HG03565 (cell line): Measurements from ENCODE around the gene FRMD4A.

Experiments used
- ATAC-seq: cut with Tn5 transposase; IDR thresholded peaks from one replicate; pipeline ENCODE4 v1.9.1; 2021; ENCODE audit warnings: mild to moderate bottlenecking, moderate library complexity; ENCODE audit not compliant: unreplicated experiment

The FRMD4A gene

DNA sequence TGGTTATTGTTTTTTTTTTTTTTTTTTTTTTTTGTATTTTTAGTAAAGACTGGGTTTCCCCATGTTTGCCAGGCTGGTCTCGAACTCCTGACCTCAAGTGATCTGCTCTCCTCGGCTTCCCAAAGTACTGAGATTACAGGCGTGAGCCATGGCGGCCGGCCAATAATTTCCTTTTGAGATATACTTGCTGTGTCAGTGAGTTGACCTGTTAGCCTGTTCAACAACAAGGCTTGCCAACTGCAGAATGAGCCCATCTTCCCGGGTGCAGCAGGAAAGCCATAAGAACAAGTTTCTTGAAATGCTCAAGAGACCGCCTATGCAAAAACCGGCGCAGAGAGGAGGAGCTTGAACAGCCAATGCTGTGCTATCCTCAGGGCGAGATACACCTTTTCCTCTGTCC is 631.5 kb downstream of the FRMD4A start:
- no peak for ATAC-seq

DNA sequence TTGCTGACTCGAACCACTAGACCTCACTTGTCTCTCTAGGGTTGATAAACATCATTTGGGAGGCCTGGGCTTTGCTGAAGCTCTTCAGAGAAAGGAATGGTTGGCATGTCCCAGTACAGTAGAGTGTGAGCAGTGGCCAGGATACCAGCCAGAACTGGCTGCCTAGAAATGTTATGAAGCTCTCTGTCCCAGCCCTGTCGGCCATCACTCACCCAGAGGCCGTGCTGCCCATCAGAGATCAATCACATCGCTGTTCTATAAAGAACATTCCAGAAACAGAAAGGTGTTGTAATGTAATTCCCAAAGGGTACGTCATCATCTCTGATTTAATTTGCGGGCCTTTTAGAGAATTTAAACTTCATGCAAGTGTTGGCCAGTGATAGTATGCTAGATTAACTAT is 632.5 kb downstream of the FRMD4A start:
- no peak for ATAC-seq

DNA sequence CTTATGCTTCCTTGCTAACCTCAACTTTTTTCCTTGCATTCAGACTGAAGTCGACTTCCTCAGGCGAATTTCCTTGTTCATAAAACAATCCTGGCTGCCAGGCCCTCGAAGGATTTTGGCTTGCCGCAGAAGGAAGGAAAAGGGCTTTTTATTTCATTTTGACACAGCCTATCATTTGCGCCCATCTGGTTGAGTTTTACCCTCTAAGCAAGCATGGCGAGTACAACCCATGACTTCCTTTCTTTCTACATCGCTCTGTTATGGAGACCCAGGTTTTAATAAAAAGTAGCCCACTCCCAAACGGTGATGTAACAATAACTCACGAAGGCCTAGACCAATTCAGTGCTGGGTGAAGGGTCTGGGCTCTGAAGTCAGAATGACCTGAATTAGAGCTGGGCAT is 634.7 kb downstream of the FRMD4A start:
- no peak for ATAC-seq

DNA sequence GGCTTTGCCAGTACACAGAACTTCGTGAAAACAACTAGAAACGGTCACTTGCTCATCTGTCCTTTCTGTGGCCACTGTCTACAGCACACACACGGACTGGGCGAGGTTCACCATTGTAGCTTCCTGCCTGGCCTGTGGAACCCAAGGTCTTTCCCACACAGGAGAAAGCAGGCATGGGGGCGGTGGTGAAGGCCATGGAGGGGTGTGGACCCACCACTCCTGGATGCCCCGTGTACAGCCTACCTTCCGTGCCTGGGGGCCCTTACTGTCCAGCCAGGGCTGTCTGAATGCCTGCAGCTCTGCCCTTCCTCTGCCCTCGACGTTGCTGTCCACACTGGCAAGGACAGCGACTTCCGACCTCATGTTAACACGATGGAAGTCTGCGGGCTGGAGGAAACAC is 635.1 kb downstream of the FRMD4A start:
- no peak for ATAC-seq

DNA sequence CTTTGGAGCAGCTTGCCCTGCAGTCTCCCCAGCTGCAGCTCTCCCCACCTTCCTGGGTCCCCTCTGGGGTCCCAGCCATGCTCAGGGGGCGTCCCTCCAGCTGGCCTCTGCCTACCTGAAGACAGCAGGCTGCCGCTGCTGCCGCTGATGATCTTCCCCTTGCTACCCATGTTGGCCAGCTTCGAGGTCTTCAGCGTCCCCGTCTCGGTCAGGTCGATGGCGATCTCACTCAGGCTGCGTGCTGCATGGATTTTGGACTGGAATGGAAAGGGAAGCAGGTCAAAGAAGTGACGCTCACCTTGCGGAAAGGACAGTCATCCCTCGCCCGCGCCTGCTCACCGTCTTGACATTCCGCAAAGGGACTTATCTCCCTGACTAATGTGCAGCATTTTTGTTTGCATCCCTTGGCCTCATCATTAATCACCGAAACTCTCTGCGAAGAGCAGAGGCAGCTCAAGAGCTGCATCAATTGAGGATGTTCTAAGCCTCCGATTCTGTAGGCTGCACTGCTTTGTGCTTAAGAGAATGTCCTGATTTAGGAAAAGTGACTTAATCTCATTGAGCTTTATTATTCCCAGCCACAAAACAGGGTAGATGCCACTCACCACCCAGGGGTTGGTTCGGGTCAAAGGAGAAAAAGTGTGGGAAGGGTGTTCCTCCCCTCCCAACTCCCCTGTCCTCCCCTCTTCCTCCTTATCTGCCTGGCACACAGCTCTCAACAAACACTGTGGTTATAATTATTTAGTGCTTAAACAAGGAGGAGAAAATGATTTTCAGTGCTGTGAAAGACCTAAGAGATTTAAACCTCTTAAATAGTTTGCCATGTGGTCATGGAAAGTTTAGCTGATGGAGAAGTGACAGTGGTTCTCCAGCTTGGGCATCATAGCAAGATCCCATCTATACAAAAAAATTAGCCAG is 636.7 kb downstream of the FRMD4A start:
- ATAC-seq, result no peak

DNA sequence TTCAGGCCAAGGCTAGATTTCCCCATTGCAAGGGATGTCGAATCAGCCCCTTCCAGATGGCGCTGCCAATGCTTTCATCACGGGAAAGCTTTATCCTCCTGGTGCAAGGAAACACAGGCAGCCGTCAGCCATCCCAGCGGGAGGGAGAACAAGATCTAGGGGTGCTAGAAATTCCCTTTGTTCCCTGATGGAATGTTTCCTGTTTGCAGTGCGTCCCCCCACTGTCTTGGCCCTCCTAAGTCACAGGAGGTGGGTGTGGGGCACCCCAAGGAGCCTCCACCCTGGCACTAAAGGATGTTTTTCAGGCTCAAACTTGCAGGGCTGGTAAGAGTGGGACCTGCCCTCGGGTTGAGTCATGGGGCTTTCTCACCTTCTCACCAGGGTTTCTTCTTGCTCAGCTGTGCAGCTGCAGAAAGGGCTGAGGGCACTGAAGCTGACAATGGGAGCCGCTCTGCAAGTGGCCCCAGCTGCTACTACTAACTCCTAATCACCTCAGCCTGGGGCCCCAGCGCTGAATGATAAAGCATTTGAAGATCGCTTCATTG is 640.4 kb downstream of the FRMD4A start:
- peak; percentile 66 for ATAC-seq

DNA sequence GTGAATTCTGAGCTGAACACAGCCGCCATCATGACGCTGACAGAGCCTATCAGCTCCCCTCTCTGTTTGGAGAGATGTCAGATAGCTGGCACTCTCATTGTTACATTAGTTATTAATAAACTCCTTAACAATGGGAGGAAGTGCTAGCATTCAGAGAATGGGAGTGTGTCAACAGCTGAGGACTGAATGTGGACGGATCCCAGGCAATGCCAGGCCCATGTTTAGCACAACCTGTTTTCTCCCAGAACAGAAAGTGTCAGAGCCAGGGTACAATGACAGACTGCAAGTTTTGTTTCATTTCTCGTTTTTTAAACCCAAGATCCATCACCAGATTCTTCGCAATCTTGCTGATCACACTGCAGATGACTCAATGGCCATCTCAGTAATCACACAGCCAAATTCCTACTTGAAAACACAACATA is 644.4 kb downstream of the FRMD4A start:
- no peak for ATAC-seq

DNA sequence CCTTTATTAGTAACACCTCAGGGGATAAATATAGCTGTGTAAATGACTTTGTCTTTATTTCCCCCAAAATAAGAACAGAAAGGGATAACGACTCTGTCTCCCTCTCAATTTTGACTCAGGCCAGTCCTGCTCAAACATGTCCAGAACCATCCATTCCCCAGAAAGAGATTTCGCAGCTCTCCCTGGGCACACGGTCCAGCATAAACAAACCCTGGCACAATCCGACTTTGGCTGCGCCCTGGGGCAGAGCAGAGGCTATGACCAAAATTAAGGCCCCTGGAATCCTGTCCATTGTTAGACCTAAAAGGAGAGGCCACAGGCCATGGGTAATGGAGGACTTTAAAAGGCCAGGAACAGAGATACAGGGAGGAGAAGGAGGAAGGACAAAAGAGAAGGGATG is 644.8 kb downstream of the FRMD4A start:
- ATAC-seq, result no peak

DNA sequence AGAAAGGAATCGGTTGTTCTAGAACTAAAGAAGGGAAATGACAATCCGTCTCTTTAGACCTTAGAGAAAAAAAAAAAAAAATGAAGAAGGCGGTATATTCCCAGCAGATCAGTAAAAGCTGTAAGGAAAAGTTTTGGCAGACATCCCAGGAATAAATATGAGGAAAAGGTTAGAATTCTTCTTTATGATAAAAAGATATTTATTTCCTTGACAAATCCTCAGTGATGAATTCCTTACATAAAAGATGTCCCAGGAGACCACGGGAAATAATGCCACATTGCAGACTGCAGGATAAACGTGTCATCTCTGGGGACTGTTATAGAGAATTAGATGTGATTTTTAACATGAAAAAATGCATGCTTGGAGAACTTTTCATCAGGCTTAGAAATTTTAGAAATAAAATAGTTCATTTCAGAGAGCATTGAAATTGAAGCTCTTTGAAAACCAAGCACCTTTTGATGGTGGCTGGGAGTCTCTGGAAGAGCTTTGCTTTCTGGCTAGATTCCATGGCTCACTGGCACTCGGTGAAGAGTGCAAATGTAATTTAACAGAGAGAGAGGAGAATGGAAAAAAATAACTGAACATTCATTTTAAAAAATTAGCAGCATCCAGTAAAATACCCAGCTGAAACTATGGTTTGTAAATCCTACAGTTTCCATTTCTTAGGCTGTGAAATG is 645.8 kb downstream of the FRMD4A start:
- ATAC-seq, result no peak

DNA sequence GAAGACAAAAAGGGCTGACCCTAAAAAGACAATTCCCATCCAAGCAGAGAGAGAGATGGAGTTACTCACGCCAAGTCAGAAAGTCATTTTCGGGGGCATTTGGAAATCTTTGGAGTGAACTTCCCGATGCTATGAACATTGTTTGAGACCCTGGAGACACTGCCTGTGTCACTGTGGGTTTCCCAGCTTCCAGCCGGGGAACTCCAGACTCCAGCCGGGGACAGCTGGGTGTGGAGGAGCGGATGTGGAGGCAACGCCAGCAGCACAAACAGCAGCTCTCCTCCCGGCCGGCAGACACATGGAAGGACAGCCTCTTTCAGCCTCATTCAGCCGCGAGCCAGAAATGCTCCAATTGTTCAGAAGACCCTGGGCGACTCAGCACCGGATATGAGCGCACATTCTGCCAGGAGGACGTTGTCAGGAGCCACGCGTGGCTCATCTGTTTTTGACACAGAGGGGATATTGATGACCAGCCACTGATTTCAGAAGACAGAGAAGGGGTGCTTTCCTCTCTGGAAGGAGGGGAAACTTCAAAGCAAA is 646.4 kb downstream of the FRMD4A start:
- no peak for ATAC-seq

DNA sequence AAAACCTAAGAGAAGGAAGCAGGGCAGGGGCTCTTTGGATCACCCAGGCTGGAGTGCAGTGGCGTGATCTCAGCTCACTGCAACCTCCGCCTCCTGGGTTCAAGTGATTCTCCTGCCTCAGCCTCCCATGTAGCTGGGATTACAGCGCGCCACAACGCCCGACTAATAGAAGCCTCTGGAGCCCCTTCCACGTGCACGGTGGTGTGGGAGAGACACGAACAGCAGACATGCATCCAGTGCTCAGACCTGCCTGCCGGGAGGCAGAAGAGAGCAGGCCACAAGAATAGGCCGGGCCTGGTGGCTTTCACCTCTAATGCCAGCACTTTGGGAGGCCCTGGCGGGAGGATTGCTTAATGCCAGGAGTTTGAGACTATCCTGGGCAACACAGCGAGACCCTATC is 647.7 kb downstream of the FRMD4A start:
- ATAC-seq, result no peak

DNA sequence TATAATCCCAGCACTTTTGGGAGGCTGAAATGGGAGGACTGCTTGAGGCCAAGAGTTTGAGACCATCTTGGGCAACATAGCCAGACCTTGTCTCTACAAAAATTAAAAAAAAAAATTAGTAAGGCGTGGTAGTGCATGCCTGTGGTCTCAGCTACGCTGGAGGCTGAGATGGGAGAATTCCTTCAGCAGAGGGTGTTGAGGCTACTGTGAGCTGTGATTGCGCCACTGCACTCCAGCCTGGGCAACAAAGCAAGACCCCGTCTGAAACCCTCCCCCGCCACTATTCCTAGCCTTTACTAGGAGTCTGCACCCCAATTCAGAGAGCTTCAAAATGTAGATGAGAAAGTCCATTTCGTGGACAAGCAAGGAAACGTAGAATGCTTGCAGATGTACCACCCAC is 648.8 kb downstream of the FRMD4A start:
- ATAC-seq, result no peak

DNA sequence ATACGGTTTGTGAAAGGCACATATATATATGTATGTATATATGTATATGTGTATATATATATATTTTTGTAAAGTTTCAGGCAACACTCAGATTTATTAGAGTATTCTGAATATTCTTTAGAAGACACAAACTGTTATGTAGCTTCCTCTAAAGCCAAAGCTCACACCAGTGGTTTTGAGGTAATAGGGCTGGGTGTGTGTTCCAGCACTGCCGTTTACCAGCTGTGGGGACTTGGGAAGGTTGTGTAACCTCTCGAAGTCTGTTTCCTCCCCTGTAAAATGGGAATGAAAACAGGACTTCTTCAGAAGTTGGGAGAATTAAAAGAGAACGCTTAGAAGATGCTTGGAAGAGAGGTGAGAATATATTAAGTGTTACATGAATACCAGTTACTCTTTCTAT is 649.2 kb downstream of the FRMD4A start:
- ATAC-seq, result no peak

DNA sequence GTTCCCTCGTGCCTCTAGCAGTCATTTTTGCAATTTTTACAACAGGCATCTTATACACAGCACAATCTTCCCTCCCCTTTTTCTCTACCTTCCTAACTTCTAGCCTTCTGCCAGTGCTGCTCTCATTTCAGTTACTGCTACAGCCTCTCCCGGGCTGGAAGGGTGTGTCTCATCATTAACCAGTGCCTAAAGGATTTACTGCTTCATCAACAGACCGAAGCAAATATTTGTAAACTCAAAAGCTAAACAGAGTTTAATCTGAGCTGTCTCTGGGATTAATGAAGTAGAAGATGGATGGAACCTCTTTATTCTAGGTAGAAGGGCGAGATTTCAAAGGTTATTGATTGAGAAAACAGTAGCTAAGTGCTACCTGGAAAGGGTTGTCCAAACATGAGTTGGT is 649.6 kb downstream of the FRMD4A start:
- no peak for ATAC-seq

DNA sequence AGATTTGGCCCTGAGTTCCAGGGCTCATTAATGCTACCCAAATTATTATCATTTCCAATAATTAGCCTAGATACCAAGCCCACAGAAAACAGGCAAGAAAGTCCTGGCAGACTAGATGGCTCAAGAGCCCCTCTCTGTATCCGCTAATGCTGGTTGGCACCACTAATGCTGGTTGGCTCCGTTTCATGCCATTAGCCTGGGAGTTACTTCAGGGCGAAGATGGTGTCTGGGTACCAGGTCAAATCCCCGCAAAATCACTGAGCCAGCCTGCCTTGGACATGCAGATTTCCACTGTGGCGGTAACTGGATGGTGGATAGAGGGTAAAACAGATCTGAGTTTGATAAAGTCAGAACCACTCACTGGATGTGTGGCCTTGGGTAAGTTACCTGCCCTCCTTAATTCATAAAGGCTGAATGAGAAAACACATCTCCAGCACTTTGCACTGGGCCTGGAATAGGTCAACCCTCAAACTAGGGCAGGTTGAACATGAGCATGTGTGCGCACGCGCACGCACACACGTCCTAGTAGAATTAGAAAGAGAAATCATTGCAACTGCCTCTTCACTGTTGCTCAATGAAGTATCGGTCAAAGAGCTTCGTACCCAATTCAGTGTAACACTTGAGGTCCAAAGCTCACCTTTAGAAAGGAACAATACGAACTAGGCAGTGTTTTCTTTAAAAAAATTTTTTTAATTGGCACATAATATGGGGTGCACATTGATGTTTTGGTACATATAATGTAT is 652.5 kb downstream of the FRMD4A start:
- ATAC-seq, result no peak

DNA sequence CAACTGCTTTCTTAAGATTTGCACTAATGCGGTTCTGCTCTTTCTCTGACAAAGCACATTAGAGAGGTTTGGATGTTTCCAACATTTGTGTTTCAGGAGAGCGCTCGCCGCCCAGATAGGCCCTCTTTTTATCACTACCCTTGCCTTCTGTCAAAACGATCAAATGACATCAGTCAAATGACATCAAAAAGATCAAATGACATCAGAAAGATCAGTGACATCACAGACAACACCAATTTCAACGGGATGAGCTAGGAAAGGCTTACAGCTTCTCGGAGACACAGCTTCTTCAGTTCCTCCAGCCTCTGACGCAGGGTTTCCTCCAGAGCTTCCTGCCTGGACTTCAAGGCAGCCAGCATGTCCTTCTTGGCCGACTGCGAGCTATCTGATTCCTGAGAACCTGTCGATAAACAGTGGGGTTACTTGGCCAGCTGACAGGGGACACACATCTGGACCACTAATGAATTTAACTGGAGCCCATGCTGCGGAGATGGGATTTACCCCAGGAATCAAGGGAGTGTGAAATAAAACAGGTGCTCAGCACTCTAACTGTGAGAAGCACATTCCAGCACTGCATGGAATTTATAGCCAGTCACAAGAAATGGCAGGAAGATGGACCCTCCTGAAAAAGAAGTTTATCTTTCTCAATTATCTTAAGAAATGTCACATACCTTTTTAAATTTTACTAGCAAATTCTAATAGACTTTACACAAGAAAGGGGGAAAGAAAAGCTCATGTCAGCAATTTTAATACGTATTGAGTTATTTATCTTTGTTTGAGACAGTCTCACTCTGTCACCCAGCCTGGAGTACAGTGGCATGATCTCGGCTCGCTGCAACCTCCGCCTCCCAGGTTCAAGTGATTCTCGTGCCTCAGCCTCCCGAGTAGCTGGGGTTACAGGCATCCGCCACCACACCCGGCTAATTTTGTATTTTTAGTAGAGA is 655.8 kb downstream of the FRMD4A start:
- no peak for ATAC-seq

DNA sequence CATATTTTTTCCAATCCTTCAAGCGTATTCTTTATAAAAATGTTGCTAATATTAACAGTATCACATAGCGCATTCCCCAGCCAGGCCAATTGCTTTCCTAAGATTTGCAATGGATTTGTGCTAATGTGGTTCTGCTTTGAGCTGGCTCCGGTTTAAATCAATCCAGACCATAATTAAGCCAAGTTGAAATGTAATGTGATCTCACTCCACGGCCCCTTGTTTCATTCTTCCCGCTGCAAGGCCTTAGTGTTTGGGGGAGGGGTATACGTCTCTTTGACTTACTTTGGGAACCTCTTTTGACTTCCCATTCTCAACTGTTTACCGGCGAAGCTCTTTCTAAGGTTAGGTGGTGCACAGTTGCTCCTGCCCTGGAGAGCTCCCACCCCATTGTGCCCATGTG is 657.6 kb downstream of the FRMD4A start:
- ATAC-seq, result no peak

DNA sequence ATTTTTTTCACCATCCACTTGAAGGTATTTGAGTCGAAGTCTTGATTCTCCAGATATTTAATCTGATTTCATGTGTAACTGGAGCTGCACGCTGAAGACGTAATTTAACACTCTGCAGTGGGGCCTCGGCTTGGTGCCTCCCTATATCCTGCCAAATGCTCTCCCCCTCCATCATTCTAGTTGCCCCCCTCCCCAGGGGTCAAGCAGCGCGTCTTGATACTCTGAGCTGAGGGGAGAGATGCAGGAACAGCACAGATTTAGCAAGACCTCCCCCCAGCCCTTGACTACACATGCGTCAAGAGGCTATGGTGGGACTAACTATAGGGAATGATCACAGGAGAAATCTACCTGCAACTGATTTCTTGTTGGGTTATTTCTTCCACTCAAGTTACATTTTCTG is 658.2 kb downstream of the FRMD4A start:
- ATAC-seq, result no peak

DNA sequence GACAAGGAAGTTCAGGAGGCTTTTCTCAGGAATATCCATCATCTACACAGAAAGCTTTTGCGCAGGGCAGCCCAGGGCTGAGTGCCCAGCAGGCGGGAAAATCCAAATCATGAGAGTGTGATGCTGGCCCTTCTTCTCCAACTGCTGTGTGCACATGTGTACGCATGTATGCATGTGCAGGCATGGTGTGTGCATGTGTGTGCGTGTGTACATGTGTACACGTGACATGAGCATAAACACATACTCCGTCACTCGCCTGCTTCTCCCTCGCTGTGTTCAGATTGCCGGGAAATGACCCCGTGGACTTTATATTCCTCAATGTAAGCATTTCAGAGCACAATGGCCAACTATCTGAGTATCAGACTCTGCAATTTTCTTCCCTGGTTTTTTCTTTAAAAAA is 658.8 kb downstream of the FRMD4A start:
- no peak for ATAC-seq

DNA sequence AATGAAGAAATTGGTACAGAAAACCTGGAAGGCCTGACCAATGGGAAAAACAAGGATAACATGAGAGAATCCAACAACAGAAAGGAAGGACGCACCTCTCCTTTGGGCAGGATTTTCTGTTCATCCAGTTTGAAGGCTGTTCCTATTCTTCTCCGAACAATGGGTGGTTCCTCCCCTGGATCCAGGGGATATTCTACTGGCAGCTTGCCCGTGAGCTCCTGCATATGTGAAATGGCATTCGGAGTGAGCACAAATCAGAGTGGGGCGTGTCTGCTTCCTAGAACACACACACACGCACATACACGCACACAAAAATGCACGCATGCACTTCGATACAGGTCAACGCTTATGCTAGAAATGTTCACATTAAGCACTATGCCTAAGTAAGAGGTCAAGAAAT is 660.4 kb downstream of the FRMD4A start:
- ATAC-seq, result no peak
